Measurements from ENCODE around the gene SRRM4. TPM values are rescaled to one million over a fixed set of nuclear protein-coding genes. Genes with fewer than 3 reads are reported as not detected.

SRRM4 gene
- total RNA-seq, 4 donors from 2014 or later, result not detected

DNA sequence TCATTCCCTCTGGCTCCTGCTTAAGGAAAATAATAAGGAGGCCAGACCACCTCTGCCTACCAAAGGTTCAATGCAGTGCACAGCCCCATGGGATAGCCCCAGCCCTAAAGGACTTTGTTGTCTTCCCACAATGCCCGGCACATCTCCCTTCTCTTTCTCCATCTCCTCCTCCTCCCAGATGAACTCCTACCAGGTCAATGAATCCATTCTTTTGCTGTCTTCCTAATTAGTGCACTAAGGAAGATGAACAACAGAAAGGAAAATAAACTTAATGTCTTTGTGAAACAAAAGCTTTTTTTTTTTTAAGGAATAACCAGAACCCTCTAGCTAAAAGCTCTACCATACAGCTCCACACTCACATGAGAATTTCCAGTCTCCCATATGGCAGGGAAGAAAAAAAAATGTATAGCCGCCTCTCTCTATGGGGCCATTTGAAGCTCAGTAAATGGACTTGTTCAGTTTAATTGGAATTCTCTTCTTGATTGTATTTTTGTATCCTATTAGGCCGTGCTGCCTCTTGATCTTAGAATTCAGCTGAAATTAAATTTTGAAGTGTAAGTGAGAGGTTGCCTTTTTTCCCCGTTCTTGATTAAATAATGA, 155.6 kb downstream of the SRRM4 start:
- 72% methylated on average over 4 of the region's 4 CpGs for WGBS
- TF ChIP-seq POLR2AphosphoS5 (IDR thresholded peaks at IDR 0.05) (no peak), EP300 (IDR thresholded peaks at IDR 0.05) (no peak), POLR2A (IDR thresholded peaks at IDR 0.05) (no peak)
- TF ChIP-seq, protein P1, sequence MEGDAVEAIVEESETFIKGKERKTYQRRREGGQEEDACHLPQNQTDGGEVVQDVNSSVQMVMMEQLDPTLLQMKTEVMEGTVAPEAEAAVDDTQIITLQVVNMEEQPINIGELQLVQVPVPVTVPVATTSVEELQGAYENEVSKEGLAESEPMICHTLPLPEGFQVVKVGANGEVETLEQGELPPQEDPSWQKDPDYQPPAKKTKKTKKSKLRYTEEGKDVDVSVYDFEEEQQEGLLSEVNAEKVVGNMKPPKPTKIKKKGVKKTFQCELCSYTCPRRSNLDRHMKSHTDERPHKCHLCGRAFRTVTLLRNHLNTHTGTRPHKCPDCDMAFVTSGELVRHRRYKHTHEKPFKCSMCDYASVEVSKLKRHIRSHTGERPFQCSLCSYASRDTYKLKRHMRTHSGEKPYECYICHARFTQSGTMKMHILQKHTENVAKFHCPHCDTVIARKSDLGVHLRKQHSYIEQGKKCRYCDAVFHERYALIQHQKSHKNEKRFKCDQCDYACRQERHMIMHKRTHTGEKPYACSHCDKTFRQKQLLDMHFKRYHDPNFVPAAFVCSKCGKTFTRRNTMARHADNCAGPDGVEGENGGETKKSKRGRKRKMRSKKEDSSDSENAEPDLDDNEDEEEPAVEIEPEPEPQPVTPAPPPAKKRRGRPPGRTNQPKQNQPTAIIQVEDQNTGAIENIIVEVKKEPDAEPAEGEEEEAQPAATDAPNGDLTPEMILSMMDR (IDR thresholded peaks at IDR 0.05), result no peak

GRCh38 chr12:119139448-119139847, 158.1 kb downstream of the SRRM4 start:
- DNase-seq (ENCODE audit: low spot score in 2 of 2), result no peak
- H3K4me3 ChIP-seq, result no peak overlapping the region
- H3K4me1 ChIP-seq, result no peaks in the 10 kb centered on the region
- no peak overlapping the region for H3K27ac ChIP-seq
- no peaks in the 10 kb centered on the region for H3K36me3 ChIP-seq
- H3K27me3 ChIP-seq, result peaks cover 7% of the 10 kb centered on the region
- TF ChIP-seq POLR2AphosphoS5 (IDR thresholded peaks at IDR 0.05) (no peak), POLR2A (IDR thresholded peaks at IDR 0.05) (no peak)
- H3K9me3 ChIP-seq, result no peaks in the 10 kb centered on the region
- WGBS, result 82% methylated on average over 2 of the region's 2 CpGs

More for the DNA sequence above, 155.6 kb downstream of the SRRM4 start:
- no peak for DNase-seq (ENCODE audit: low spot score in 2 of 2)
- Histone ChIP-seq H3K27ac (no peak overlapping the region), H3K4me1 (no peaks in the 10 kb centered on the region), H3K9me3 (peaks cover 3% of the 10 kb centered on the region), H3K4me3 (no peak overlapping the region), H3K36me3 (no peaks in the 10 kb centered on the region), H3K27me3 (no peaks in the 10 kb centered on the region)

GRCh38 chr12:119145367-119145766, 164.0 kb downstream of the SRRM4 start:
- Histone ChIP-seq H3K9me3 (no peaks in the 10 kb centered on the region), H3K27me3 (peaks cover 7% of the 10 kb centered on the region), H3K36me3 (no peaks in the 10 kb centered on the region), H3K4me3 (no peak overlapping the region), H3K4me1 (no peaks in the 10 kb centered on the region), H3K27ac (no peak overlapping the region)
- DNase-seq (ENCODE audit: low spot score in 2 of 2), result no peak
- WGBS, result 58% methylated on average over 10 of the region's 13 CpGs
- TF ChIP-seq POLR2AphosphoS5 (IDR thresholded peaks at IDR 0.05) (no peak), EP300 (IDR thresholded peaks at IDR 0.05) (no peak), POLR2A (IDR thresholded peaks at IDR 0.05) (no peak)
- TF ChIP-seq, protein P1 (IDR thresholded peaks at IDR 0.05), result no peak

GRCh38 chr12:119147847-119148448, 166.6 kb downstream of the SRRM4 start:
- Histone ChIP-seq H3K4me1 (no peaks in the 10 kb centered on the region), H3K27ac (no peak overlapping the region), H3K36me3 (no peaks in the 10 kb centered on the region), H3K4me3 (no peak overlapping the region), H3K9me3 (no peaks in the 10 kb centered on the region), H3K27me3 (peaks cover 7% of the 10 kb centered on the region)
- DNase-seq (ENCODE audit: low spot score in 2 of 2), result no peak
- WGBS, result 55% methylated on average over 2 of the region's 2 CpGs
- TF ChIP-seq POLR2AphosphoS5 (IDR thresholded peaks at IDR 0.05) (no peak), EP300 (IDR thresholded peaks at IDR 0.05) (no peak), POLR2A (IDR thresholded peaks at IDR 0.05) (no peak)
- TF ChIP-seq, protein P1 (IDR thresholded peaks at IDR 0.05), result no peak

- H3K9me3 ChIP-seq, result no peaks in the 10 kb centered on the region
- H3K36me3 ChIP-seq, result no peaks in the 10 kb centered on the region
- TF ChIP-seq, protein P1 (IDR thresholded peaks at IDR 0.05), result no peak
- TF ChIP-seq EP300 (IDR thresholded peaks at IDR 0.05) (no peak), POLR2A (IDR thresholded peaks at IDR 0.05) (no peak), POLR2AphosphoS5 (IDR thresholded peaks at IDR 0.05) (no peak)
- WGBS, result 93% methylated on average over 7 of the region's 7 CpGs
- H3K4me1 ChIP-seq, result no peaks in the 10 kb centered on the region
- no peak overlapping the region for H3K27ac ChIP-seq
- no peak for DNase-seq (ENCODE audit: low spot score in 2 of 2)
- H3K27me3 ChIP-seq, result peaks cover 9% of the 10 kb centered on the region
- H3K4me3 ChIP-seq, result no peak overlapping the region
Measured at GRCh38 chr12:119149270-119149669, 167.9 kb downstream of the SRRM4 start.
